Loucy (cell line): ENCODE measurements around the gene MAPK8IP1.

ENCODE experiments used
- CTCF ChIP-seq: fragments of 200-600 bp; sonication (generic); conservative IDR thresholded peaks from 2 replicates; pipeline ENCODE4 v1.5.1; 2014; ENCODE audit warnings: mild to moderate bottlenecking, antibody characterized with exemption, low read length
- EZH2phosphoT487 ChIP-seq: fragments of 200-600 bp; IDR thresholded peaks from 2 replicates; pipeline ENCODE4 v1.6.1; 2018; ENCODE audit warnings: antibody characterized with exemption, mild to moderate bottlenecking, moderate library complexity, borderline replicate concordance

- TF ChIP-seq CTCF = no peak
- no peak for TF ChIP-seq EZH2phosphoT487
Observed at GRCh38 chr11:45858751-45859398, 26.6 kb upstream of the MAPK8IP1 start.
